ENCODE measurements around the gene PI4K2A.
"Not testable (repeated sequence)": the region's sequence is repeated elsewhere in the genome, so short reads cannot be mapped to it uniquely, and the experiment has no call there.

Gene PI4K2A

GRCh38 chr10:97676770-97677581 is 36.5 kb downstream of the PI4K2A start:
- TF ChIP-seq, protein P1, sequence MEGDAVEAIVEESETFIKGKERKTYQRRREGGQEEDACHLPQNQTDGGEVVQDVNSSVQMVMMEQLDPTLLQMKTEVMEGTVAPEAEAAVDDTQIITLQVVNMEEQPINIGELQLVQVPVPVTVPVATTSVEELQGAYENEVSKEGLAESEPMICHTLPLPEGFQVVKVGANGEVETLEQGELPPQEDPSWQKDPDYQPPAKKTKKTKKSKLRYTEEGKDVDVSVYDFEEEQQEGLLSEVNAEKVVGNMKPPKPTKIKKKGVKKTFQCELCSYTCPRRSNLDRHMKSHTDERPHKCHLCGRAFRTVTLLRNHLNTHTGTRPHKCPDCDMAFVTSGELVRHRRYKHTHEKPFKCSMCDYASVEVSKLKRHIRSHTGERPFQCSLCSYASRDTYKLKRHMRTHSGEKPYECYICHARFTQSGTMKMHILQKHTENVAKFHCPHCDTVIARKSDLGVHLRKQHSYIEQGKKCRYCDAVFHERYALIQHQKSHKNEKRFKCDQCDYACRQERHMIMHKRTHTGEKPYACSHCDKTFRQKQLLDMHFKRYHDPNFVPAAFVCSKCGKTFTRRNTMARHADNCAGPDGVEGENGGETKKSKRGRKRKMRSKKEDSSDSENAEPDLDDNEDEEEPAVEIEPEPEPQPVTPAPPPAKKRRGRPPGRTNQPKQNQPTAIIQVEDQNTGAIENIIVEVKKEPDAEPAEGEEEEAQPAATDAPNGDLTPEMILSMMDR (conservative IDR thresholded peaks at IDR 0.05; ENCODE audit: low read depth): peak; percentile 76
- H3K27ac ChIP-seq: peak overlapping the region; percentile 65
- ChIA-PET POLR2A (ENCODE audit: low non-redundant PET) (no interaction called here), CTCF (interaction anchor here (0.6 to 3.1 kb wide), 17 partner anchors 9 to 331 kb away, joined by 3 to 18 read pairs (median 4); partner anchors contain the start of gene AVPI1)
- DNase-seq (ENCODE audit: low spot score): peak; percentile 90

DNA sequence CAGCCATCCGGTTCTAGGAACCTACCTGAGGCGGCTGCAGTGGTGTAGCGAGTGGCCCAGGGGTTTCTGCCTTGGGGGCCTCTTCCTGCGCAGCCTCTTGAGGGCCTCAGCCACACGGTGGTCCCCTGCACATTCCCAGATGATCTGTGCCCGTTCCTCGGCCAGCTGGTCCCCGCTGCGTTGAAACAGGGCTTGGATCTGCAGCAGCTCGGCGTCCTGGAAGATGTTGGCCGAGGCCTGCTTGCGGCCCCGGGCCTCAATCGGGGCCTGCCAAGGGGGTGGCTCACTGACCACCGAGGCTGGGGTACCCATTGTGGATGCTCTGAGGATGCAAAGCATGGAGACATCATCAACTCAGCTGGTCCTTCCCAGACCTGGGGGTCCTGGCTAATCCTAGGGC is 39.1 kb downstream of the PI4K2A start:
- POLR2A ChIA-PET (ENCODE audit: low non-redundant PET): interaction anchor here (0.7 kb wide), 1 partner anchor 109 kb away, joined by 9 read pairs; no protein-coding TSS in a partner anchor
- DNase-seq (ENCODE audit: low spot score): no peak
- CTCF ChIA-PET: interaction anchor here (0.6 to 0.9 kb wide), 2 partner anchors 35 to 219 kb away, joined by 4 read pairs; no protein-coding TSS in a partner anchor

GRCh38 chr10:97682042-97682441 is 41.6 kb downstream of the PI4K2A start:
- CTCF ChIA-PET: interaction anchor here (0.9 to 1.0 kb wide), 2 partner anchors 34 to 48 kb away, joined by 3 read pairs; no protein-coding TSS in a partner anchor
- no peak for DNase-seq (ENCODE audit: low spot score)
- POLR2A ChIA-PET (ENCODE audit: low non-redundant PET): no interaction called here
- peak overlapping the region; percentile 64 for H3K27ac ChIP-seq
- TF ChIP-seq, protein P1 (conservative IDR thresholded peaks at IDR 0.05; ENCODE audit: low read depth): no peak

More for the DNA sequence above, 39.1 kb downstream of the PI4K2A start:
- TF ChIP-seq, protein P1 (conservative IDR thresholded peaks at IDR 0.05; ENCODE audit: low read depth): no peak
- peak overlapping the region; percentile 65 for H3K27ac ChIP-seq

DNA sequence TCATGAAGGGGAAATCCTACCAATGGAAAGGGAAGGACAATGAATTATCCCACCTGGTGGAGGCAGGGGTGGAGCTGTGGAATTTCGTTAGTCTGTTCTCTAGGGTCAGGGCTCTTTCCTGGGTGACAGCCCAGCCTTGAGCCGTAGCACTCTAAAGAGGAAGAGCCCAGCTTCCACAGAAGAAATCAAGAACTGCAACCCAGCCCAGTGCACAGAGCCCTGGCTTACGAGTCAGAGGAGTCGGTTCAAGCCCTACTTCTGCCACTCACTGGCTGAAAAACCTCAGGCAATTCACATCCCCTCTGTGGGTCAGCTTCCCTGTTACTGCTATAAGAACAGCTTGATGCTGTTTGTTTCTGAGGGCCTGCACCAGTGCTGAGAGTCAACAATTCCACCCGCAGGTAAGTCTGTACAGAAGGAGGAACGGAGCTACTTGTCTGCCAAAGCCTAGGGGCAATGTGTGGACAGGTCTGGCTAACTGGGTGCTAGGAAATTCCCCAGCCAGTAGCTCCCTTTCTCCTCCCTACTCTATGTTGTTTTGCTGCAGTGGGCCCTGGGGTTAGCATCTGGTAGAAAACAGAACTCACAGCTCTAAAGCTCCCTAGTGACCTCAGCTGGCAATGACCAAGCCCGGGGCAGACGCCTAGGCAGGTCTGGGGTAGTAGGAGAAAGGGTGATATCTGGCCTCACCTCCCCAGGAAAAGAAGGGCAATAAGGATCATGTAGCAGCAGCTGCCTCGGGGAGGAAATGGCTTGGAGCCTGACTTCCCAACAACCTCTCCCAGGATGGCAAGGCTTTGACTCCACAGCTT is 43.3 kb downstream of the PI4K2A start:
- TF ChIP-seq, protein P1 (conservative IDR thresholded peaks at IDR 0.05; ENCODE audit: low read depth): no peak
- ChIA-PET POLR2A (ENCODE audit: low non-redundant PET) (interaction anchor here (0.6 to 1.2 kb wide), 6 partner anchors 21 to 223 kb away, joined by 3 to 7 read pairs (median 4); partner anchors contain the start of gene MARVELD1), CTCF (interaction anchor here (0.6 to 1.3 kb wide), 5 partner anchors 18 to 48 kb away, joined by 3 to 7 read pairs (median 6); partner anchors contain the start of gene MARVELD1)
- no peak for DNase-seq (ENCODE audit: low spot score)
- H3K27ac ChIP-seq: peak overlapping the region; percentile 91

- POLR2A ChIA-PET (ENCODE audit: low non-redundant PET): interaction anchor here (0.6 to 1.2 kb wide), 3 partner anchors 22 to 35 kb away, joined by 3 to 7 read pairs (median 6); partner anchors contain the start of gene MARVELD1
These were observed 43.9 kb downstream of the PI4K2A start for GRCh38 chr10:97684368-97684713.

DNA sequence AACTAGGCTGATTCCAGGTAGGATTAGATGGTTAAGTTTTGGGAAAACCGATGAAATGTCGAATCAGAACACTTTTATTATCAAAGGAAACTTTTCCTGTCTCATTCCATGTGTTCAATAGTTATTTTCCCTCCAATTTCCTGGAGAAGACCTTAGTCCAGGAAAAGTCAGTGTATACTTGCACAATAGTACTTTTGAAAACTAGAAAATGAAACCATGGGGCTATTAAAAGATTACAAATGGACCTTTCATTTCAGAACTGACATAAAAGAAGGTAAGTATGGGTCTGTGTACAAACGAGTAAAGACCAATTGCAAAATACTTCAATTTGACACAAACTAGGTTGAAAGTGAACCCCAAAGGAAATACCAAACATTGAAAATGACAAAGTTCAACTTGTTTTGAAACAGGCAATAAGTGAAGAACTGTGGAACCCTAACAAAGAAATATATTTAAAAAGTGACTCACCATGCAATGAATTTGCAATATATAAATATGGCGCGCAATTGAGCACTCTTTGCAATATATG is 44.5 kb downstream of the PI4K2A start:
- ChIA-PET CTCF (interaction anchor here (0.6 to 2.8 kb wide), 2 partner anchors 8 to 13 kb away, joined by 3 to 18 read pairs; no protein-coding TSS in a partner anchor), POLR2A (ENCODE audit: low non-redundant PET) (no interaction called here)
- peak overlapping the region; percentile 96 for H3K27ac ChIP-seq
- DNase-seq (ENCODE audit: low spot score): no peak
- TF ChIP-seq, protein P1 (conservative IDR thresholded peaks at IDR 0.05; ENCODE audit: low read depth): no peak

More at GRCh38 chr10:97684368-97684713, 43.9 kb downstream of the PI4K2A start:
- not testable (repeated sequence) for DNase-seq (ENCODE audit: low spot score)
- peak overlapping the region; percentile 91 for H3K27ac ChIP-seq
- CTCF ChIA-PET: interaction anchor here (0.8 to 1.3 kb wide), 4 partner anchors 17 to 47 kb away, joined by 3 to 7 read pairs (median 6); partner anchors contain the start of gene MARVELD1

Measured in RWPE1 (cell line).